Right lobe of liver (tissue), 6 donors: ENCODE data around the gene ARMH1. TPM values are rescaled to one million over a fixed set of nuclear protein-coding genes. Genes with fewer than 3 reads are reported as not detected.
"Not testable (repeated sequence)": the region's sequence is repeated elsewhere in the genome, so short reads cannot be mapped to it uniquely, and the experiment has no call there.

Experiments used
- ATAC-seq, 4 donors: fragments of 200-7000 bp; cut with Tn5 transposase; one replicate each; pipeline ENCODE4 v1.9.1; 2020; ENCODE audit warnings: mild to moderate bottlenecking in 4 of 4, moderate library complexity in 4 of 4
- DNase-seq, 3 donors: peaks; one replicate each; pipeline ENCODE4 v3.0.0-alpha.2; 2020
- H3K27ac ChIP-seq, 3 donors: fragments of 200-600 bp; one replicate each; pipeline ENCODE4 v1.8.0; 2022
- H3K27me3 ChIP-seq, 2 donors: fragments of 200-600 bp; one replicate each; pipeline ENCODE4 v1.8.0; 2022
- H3K36me3 ChIP-seq, 4 donors: fragments of 200-600 bp; sonication (generic) in 1 of 4; one replicate each; pipeline versions ENCODE4 v1.5.1 to v1.8.0; 2017 to 2022; ENCODE audit warnings: control low read depth in 1 of 4
- H3K4me1 ChIP-seq, 4 donors: fragments of 200-600 bp; sonication (generic) in 1 of 4; one replicate each; pipeline versions ENCODE4 v1.5.1 to v1.8.0; 2017 to 2022; ENCODE audit warnings: control low read depth in 1 of 4
- H3K4me3 ChIP-seq, 3 donors: fragments of 200-600 bp; one replicate each; pipeline ENCODE4 v1.8.0; 2022
- H3K9me3 ChIP-seq, 4 donors: fragments of 200-600 bp; sonication (generic) in 1 of 4; one replicate each; pipeline versions ENCODE4 v1.5.1 to v1.8.0; 2017 to 2022; ENCODE audit warnings: control low read depth in 1 of 4
- POLR2A ChIP-seq: fragments of 450-650 bp; IDR thresholded peaks from one replicate; pipeline ENCODE4 v1.6.1; 2017; ENCODE audit warnings: antibody characterized with exemption, mild to moderate bottlenecking
- WGBS: methylation state at CpG from one replicate; pipeline ENCODE4 v1.1.6; 2018; ENCODE audit warnings: low coverage, low lambda C conversion rate; ENCODE audit not compliant: insufficient coverage; ENCODE audit errors: missing lambda C conversion rate; 5-methylcytosine and 5-hydroxymethylcytosine counted together
- intact Hi-C, 2 donors: fragments of 100-400 bp; cut with DNase I; formaldehyde crosslinking; loops; one replicate each; pipeline versions ENCODE4 v1.11.2 to v1.14.1; 2022
- small RNA-seq, 2 experiments: library from RNA; depleted of rRNA; stranded (forward); fragments of <200 nt; gene quantifications; one replicate each; pipeline ENCODE3, GENCODE V24; 2016
- total RNA-seq, 6 experiments: library from RNA; depleted of rRNA in 2 of 6; stranded (reverse); fragments of >200 nt in 2 of 6; fragmentation: NEBNext Ultra II Directional in 3 of 6; extraction: Animal tissue kit (Norgen Biotek cat#: 25700) in 3 of 6; gene quantifications; one replicate each; pipeline versions ENCODE4 v1.1.0 to v1.2.4, GENCODE V29; 2016 to 2023
- TF ChIP-seq, protein P1 (sequence below), 4 donors: fragments of 200-600 bp in 3 of 4; fragments of 450-650 bp in 1 of 4; IDR thresholded peaks; one replicate each; pipeline versions ENCODE4 v1.5.1 to v1.8.0; 2016 to 2022; ENCODE audit warnings: antibody characterized with exemption in 4 of 4, mild to moderate bottlenecking in 2 of 4
- donor health status: DM: no; HTN: yes; CAD: no.
- donor health status: DM: no; HTN: no; CAD: no.
- donor health status: DM: no; HTN: no; CAD: no.
- donor health status: DM: no; HTN: yes; CAD: no.
- donor health status: DM: no; HTN: yes; CAD: no.

ARMH1 gene
- total RNA-seq, 6 experiments from 2014 or later, result 2.7 to 18.4 (median 5.2) TPM

GRCh38 chr1:44757420-44757819 lies 82.9 kb downstream of the ARMH1 start:
- TF ChIP-seq POLR2A, result no peak
- TF ChIP-seq, protein P1, sequence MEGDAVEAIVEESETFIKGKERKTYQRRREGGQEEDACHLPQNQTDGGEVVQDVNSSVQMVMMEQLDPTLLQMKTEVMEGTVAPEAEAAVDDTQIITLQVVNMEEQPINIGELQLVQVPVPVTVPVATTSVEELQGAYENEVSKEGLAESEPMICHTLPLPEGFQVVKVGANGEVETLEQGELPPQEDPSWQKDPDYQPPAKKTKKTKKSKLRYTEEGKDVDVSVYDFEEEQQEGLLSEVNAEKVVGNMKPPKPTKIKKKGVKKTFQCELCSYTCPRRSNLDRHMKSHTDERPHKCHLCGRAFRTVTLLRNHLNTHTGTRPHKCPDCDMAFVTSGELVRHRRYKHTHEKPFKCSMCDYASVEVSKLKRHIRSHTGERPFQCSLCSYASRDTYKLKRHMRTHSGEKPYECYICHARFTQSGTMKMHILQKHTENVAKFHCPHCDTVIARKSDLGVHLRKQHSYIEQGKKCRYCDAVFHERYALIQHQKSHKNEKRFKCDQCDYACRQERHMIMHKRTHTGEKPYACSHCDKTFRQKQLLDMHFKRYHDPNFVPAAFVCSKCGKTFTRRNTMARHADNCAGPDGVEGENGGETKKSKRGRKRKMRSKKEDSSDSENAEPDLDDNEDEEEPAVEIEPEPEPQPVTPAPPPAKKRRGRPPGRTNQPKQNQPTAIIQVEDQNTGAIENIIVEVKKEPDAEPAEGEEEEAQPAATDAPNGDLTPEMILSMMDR (IDR thresholded peaks at IDR 0.05), result no peak
- 80% methylated on average over 1 of the region's 2 CpGs for WGBS
- H3K27me3 ChIP-seq, result no peaks in the 10 kb centered on the region
- H3K36me3 ChIP-seq, result no peaks in the 10 kb centered on the region
- H3K9me3 ChIP-seq, result no peaks in the 10 kb centered on the region
- DNase-seq (no peak), ATAC-seq (no peak)
- intact Hi-C loops, result no loop called here
- no peak overlapping the region for H3K4me3 ChIP-seq
- H3K4me1 ChIP-seq, result no peaks in the 10 kb centered on the region
- H3K27ac ChIP-seq, result no peak overlapping the region

GRCh38 chr1:44759077-44759476 lies 84.6 kb downstream of the ARMH1 start:
- intact Hi-C loops, result no loop called here
- H3K9me3 ChIP-seq, result no peaks in the 10 kb centered on the region
- DNase-seq (no peak), ATAC-seq (no peak)
- H3K4me1 ChIP-seq, result no peaks in the 10 kb centered on the region
- H3K36me3 ChIP-seq, result no peaks in the 10 kb centered on the region
- H3K27ac ChIP-seq, result no peak overlapping the region
- no peak overlapping the region for H3K4me3 ChIP-seq
- no peaks in the 10 kb centered on the region for H3K27me3 ChIP-seq
- WGBS, result 100% methylated on average over 3 of the region's 11 CpGs
- no peak for TF ChIP-seq POLR2A
- TF ChIP-seq, protein P1 (IDR thresholded peaks at IDR 0.05), result no peak

DNA sequence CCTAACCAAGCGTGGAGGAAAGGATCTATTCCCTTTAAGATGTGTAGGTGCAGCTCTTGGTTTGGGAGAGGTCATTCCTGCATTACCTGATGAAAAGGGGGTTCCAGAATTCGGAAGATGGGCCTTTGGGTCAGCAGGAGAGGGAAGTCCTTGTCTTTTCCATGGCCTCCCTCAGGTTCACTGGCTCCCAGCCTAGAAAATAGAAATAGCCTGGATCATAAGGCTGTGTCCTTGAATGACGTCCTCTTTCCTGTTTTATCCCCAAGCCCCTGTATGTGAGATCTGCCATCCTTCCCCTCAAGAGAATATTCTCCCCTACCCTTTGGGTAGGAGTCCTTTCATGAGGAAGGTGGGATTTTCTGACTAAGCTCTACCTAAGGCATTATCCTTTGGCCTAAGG lies 86.4 kb downstream of the ARMH1 start:
- H3K9me3 ChIP-seq, result no peaks in the 10 kb centered on the region
- intact Hi-C loops, result no loop called here
- no peak overlapping the region for H3K4me3 ChIP-seq
- no peak overlapping the region for H3K27ac ChIP-seq
- no peaks in the 10 kb centered on the region for H3K36me3 ChIP-seq
- no peaks in the 10 kb centered on the region for H3K27me3 ChIP-seq
- DNase-seq, result no peak
- TF ChIP-seq POLR2A, result no peak
- TF ChIP-seq, protein P1 (IDR thresholded peaks at IDR 0.05), result no peak
- ATAC-seq, result no peak
- 89% methylated on average over 1 of the region's 3 CpGs for WGBS
- H3K4me1 ChIP-seq, result no peaks in the 10 kb centered on the region

DNA sequence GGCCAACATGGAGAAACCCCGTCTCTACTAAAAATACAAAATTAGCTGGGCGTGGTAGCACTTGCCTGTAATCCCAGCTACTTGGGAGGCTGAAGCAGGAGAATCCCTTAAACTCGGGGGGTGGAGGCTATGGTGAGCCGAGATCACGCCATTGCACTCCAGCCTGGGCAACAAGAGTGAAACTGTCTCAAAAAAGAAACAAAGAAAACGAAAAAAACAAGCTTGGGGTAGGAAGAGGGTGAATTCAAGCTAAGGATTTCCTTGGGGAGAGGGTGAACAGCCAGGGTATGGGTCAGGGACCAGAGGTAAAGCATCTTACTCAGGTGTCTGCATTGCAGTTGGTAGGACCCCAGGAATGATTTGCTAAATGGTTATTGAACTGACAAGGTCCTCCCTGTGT lies 91.9 kb downstream of the ARMH1 start:
- WGBS, result 92% methylated on average over 2 of the region's 6 CpGs
- H3K27ac ChIP-seq, DNase-seq, H3K4me3 ChIP-seq, H3K27me3 ChIP-seq, ATAC-seq, H3K9me3 ChIP-seq, intact Hi-C loops, H3K4me1 ChIP-seq, H3K36me3 ChIP-seq: not testable (repeated sequence)

Small RNA genes lying within 50 kb of the gene (small RNA-seq; reads per million reads assigned to genes)
- gene RNU5D-1 (10.8 to 16.3 reads per million in 2 experiments), gene RNU5F-1 (0.77 to 1.4 reads per million in 2 experiments)

Other genes starting within 250 kb of the ARMH1 start
- 10 to 100 TPM; 15.8 to 31.0 (median 24.5) TPM for gene TMEM53, start 233 bp upstream of the ARMH1 start, total RNA-seq
- not detected for gene RNU5D-1, start 56.5 kb downstream of the ARMH1 start, total RNA-seq
- gene KIF2C, start 65.1 kb downstream of the ARMH1 start, total RNA-seq, result 1 to 10 TPM in 2 of 6 experiments, under 1 TPM in 3, not detected in 1; 0.22 to 1.4 (median 0.37) TPM
- 100 to 1,000 TPM; 459 to 921 (median 519) TPM for gene RPS8, start 100.8 kb downstream of the ARMH1 start, total RNA-seq
- gene BEST4, start 113.5 kb downstream of the ARMH1 start, total RNA-seq, result under 1 TPM in 2 of 6 experiments, not detected in 4; 0.13 to 0.32 TPM
- gene PLK3, start 125.7 kb downstream of the ARMH1 start, total RNA-seq, result 1 to 10 TPM; 1.8 to 5.3 (median 3.6) TPM
- gene DYNLT4, start 132.6 kb downstream of the ARMH1 start, total RNA-seq, result under 1 TPM in 1 of 6 experiments, not detected in 5; 0.26 TPM
- 1 to 10 TPM; 2.6 to 7.5 (median 5.3) TPM for gene BTBD19, start 133.8 kb downstream of the ARMH1 start, total RNA-seq
- under 1 TPM; 0.19 to 0.68 (median 0.35) TPM for gene PTCH2, start 168.5 kb downstream of the ARMH1 start, total RNA-seq